ENCODE measurements around the gene TTN. TPM values are rescaled to one million over a fixed set of nuclear protein-coding genes. Genes with fewer than 3 reads are reported as not detected.

TTN gene
- total RNA-seq, 3 donors from 2014 or later (not counting 1 experiment from before 2014, with no cell fraction given) = 2.5 to 4.2 (median 3.7) TPM

GRCh38 chr2:178733975-178734374 lies 73.2 kb downstream of the TTN start:
- Mint-ChIP-seq H3K27me3 (ENCODE audit: low read depth in 2 of 2) (no peaks in the 10 kb centered on the region), H3K4me3 (no peak overlapping the region), H3K4me1 (no peaks in the 10 kb centered on the region), H3K36me3 (no peaks in the 10 kb centered on the region), H3K27ac (no peak overlapping the region), H3K9me3 (peaks cover 0 to 2% of the 10 kb centered on the region in 2 donors)
- Histone ChIP-seq H3K4me1 (ENCODE audit: control insufficient read depth, insufficient read depth, low read length) (no peaks in the 10 kb centered on the region), H3K9me3 (ENCODE audit: control insufficient read depth, insufficient read depth, low read length) (no peaks in the 10 kb centered on the region), H3K4me3 (ENCODE audit: low read length) (no peak overlapping the region), H3K27me3 (ENCODE audit: control insufficient read depth, insufficient read depth, low read length) (no peaks in the 10 kb centered on the region), H3K27ac (ENCODE audit: low read length) (no peak overlapping the region), H3K36me3 (ENCODE audit: control insufficient read depth, insufficient read depth, low read length) (no peaks in the 10 kb centered on the region)
- no peak for TF ChIP-seq CTCF (IDR thresholded peaks at IDR 0.05)
- intact Hi-C loops (cut with micrococcal nuclease) = no loop called here
- 100% methylated on average over 1 of the region's 2 CpGs for WGBS (ENCODE audit: insufficient coverage)
- DNase-seq = no peak
- ATAC-seq = no peak

- H3K4me1 Mint-ChIP-seq = no peaks in the 10 kb centered on the region
- intact Hi-C loops (cut with micrococcal nuclease) = no loop called here
- Histone ChIP-seq H3K9me3 (ENCODE audit: control insufficient read depth, insufficient read depth, low read length) (no peaks in the 10 kb centered on the region), H3K4me1 (ENCODE audit: control insufficient read depth, insufficient read depth, low read length) (no peaks in the 10 kb centered on the region), H3K4me3 (ENCODE audit: low read length) (no peak overlapping the region), H3K27me3 (ENCODE audit: control insufficient read depth, insufficient read depth, low read length) (no peaks in the 10 kb centered on the region), H3K27ac (ENCODE audit: low read length) (no peak overlapping the region), H3K36me3 (ENCODE audit: control insufficient read depth, insufficient read depth, low read length) (no peaks in the 10 kb centered on the region)
- H3K27me3 Mint-ChIP-seq (ENCODE audit: low read depth in 2 of 2) = no peaks in the 10 kb centered on the region
- no peak overlapping the region for H3K4me3 Mint-ChIP-seq
- no peaks in the 10 kb centered on the region for H3K36me3 Mint-ChIP-seq
- WGBS (ENCODE audit: insufficient coverage) = 91% methylated on average over 3 of the region's 3 CpGs
- no peak for ATAC-seq
- H3K9me3 Mint-ChIP-seq = peaks cover 0 to 2% of the 10 kb centered on the region in 2 donors
- no peak for TF ChIP-seq CTCF (IDR thresholded peaks at IDR 0.05)
- no peak overlapping the region for H3K27ac Mint-ChIP-seq
- no peak for DNase-seq
Measured at GRCh38 chr2:178732913-178733312, 74.3 kb downstream of the TTN start.

- Histone ChIP-seq H3K27me3 (ENCODE audit: control insufficient read depth, insufficient read depth, low read length) (no peaks in the 10 kb centered on the region), H3K4me3 (ENCODE audit: low read length) (no peak overlapping the region), H3K27ac (ENCODE audit: low read length) (no peak overlapping the region), H3K4me1 (ENCODE audit: control insufficient read depth, insufficient read depth, low read length) (no peaks in the 10 kb centered on the region), H3K36me3 (ENCODE audit: control insufficient read depth, insufficient read depth, low read length) (no peaks in the 10 kb centered on the region), H3K9me3 (ENCODE audit: control insufficient read depth, insufficient read depth, low read length) (no peaks in the 10 kb centered on the region)
- Mint-ChIP-seq H3K4me3 (no peak overlapping the region), H3K4me1 (no peaks in the 10 kb centered on the region), H3K36me3 (no peaks in the 10 kb centered on the region), H3K27ac (no peak overlapping the region), H3K9me3 (peaks cover 0 to 2% of the 10 kb centered on the region in 2 donors), H3K27me3 (ENCODE audit: low read depth in 2 of 2) (no peaks in the 10 kb centered on the region)
- no peak for TF ChIP-seq CTCF (IDR thresholded peaks at IDR 0.05)
- intact Hi-C loops (cut with micrococcal nuclease) = no loop called here
- no peak for ATAC-seq
- no peak for DNase-seq
- WGBS (ENCODE audit: insufficient coverage) = 99% methylated on average over 4 of the region's 5 CpGs
Measured at GRCh38 chr2:178731300-178731699, 75.9 kb downstream of the TTN start.

- H3K27me3 Mint-ChIP-seq (ENCODE audit: low read depth in 2 of 2) = no peaks in the 10 kb centered on the region
- intact Hi-C loops (cut with micrococcal nuclease) = no loop called here
- H3K4me1 ChIP-seq (ENCODE audit: control insufficient read depth, insufficient read depth, low read length) = no peaks in the 10 kb centered on the region
- no peak overlapping the region for H3K4me3 Mint-ChIP-seq
- no peak overlapping the region for H3K4me3 ChIP-seq (ENCODE audit: low read length)
- ATAC-seq (no peak), DNase-seq (no peak)
- H3K4me1 Mint-ChIP-seq = no peaks in the 10 kb centered on the region
- H3K36me3 Mint-ChIP-seq = no peaks in the 10 kb centered on the region
- no peaks in the 10 kb centered on the region for H3K27me3 ChIP-seq (ENCODE audit: control insufficient read depth, insufficient read depth, low read length)
- H3K27ac ChIP-seq (ENCODE audit: low read length) = no peak overlapping the region
- no peaks in the 10 kb centered on the region for H3K9me3 ChIP-seq (ENCODE audit: control insufficient read depth, insufficient read depth, low read length)
- no peak for TF ChIP-seq CTCF (IDR thresholded peaks at IDR 0.05)
- peaks cover 0 to 2% of the 10 kb centered on the region in 2 donors for H3K9me3 Mint-ChIP-seq
- H3K27ac Mint-ChIP-seq = no peak overlapping the region
- 93% methylated on average over 1 of the region's 2 CpGs for WGBS (ENCODE audit: insufficient coverage)
- H3K36me3 ChIP-seq (ENCODE audit: control insufficient read depth, insufficient read depth, low read length) = no peaks in the 10 kb centered on the region
Measured at GRCh38 chr2:178730049-178730448, 77.2 kb downstream of the TTN start.
